K562 (cell line): ENCODE data around the gene PCCA.

Source experiments
- CCAR2 ChIP-seq: fragments of 200-400 bp; formaldehyde crosslinking; IDR thresholded peaks from 2 replicates; pipeline ENCODE4 v1.6.1; 2017; ENCODE audit warnings: mild to moderate bottlenecking, low read depth, low read length
- SMAD3 ChIP-seq: fragments of 450-650 bp; formaldehyde crosslinking; conservative IDR thresholded peaks from 2 replicates; pipeline ENCODE4 v1.4.0; 2020; ENCODE audit warnings: mild to moderate bottlenecking
- ZNF12 ChIP-seq: sonication (generic); formaldehyde crosslinking; IDR thresholded peaks from 2 replicates; pipeline ENCODE4 v1.4.0; 2020; ENCODE audit warnings: mild to moderate bottlenecking, missing genetic modification reagents

DNA sequence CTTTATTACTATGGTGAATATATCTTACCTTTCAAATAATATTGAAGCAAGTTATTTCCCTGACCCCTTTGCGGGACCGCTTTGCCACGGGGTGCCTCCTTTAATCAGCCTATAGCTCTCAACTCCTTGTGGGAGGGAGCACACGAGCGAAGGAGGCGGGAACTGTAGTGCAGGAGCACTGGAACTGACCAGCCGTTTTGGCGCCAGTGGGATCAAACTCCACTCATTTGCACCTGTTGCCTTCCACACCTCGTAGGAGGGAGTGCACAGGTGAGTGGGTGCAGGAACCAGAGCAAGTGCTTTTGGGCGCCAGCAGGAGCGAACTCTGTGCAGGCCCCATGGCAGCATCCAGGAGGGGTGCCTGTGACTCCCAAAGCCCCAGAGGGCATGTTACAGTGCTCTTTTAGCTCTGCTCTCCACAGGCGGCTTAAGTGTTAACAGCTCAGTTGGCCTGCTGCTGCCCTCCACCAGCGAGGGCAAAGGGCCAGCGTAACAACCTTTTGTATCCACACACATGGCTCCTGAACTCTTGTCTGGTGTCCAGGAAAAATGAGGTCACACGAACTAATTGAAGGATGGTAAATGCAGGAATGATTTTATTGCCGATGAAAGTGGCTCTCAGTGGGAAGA lies 292.8 kb downstream of the PCCA start:
- TF ChIP-seq SMAD3 (CRISPR knock-in tag), result no peak
- no peak for TF ChIP-seq ZNF12 (CRISPR knock-in tag)
- TF ChIP-seq CCAR2, result no peak
